SKM-1 treated with dmso at 0.1 percent for 144 hours (cell line): ENCODE data around the gene PI16.
"Not testable (repeated sequence)": the region's sequence is repeated elsewhere in the genome, so short reads cannot be mapped to it uniquely, and the experiment has no call there.

Source experiments
- DNase-seq: peaks from one replicate; lab custom pipeline; 2025; ENCODE audit not compliant: unreplicated experiment; lab: John Stamatoyannopoulos, UW

PI16 gene

GRCh38 chr6:36971921-36972673 lies 17.6 kb downstream of the PI16 start:
- DNase-seq, result no peak

- DNase-seq, result no peak
Measured at GRCh38 chr6:36973190-36973589, 18.7 kb downstream of the PI16 start.

GRCh38 chr6:36973647-36974046 lies 19.1 kb downstream of the PI16 start:
- DNase-seq, result no peak

GRCh38 chr6:36975231-36976006 lies 20.9 kb downstream of the PI16 start:
- DNase-seq, result no peak

- DNase-seq, result no peak
Measured at GRCh38 chr6:36976007-36976264, 21.4 kb downstream of the PI16 start.

GRCh38 chr6:36976509-36976908 lies 22.0 kb downstream of the PI16 start:
- no peak for DNase-seq

GRCh38 chr6:36976931-36977330 lies 22.4 kb downstream of the PI16 start:
- DNase-seq, result no peak

- DNase-seq, result no peak
Measured at GRCh38 chr6:36977470-36977941, 23.0 kb downstream of the PI16 start.

GRCh38 chr6:36978421-36979346 lies 24.1 kb downstream of the PI16 start:
- no peak for DNase-seq

GRCh38 chr6:36979347-36979742 lies 24.8 kb downstream of the PI16 start:
- no peak for DNase-seq

- no peak for DNase-seq
Measured at GRCh38 chr6:36980129-36980528, 25.6 kb downstream of the PI16 start.

GRCh38 chr6:36980876-36981619 lies 26.5 kb downstream of the PI16 start:
- DNase-seq, result no peak

- DNase-seq, result no peak
Measured at GRCh38 chr6:36983538-36983937, 29.0 kb downstream of the PI16 start.

GRCh38 chr6:36984581-36985416 lies 30.3 kb downstream of the PI16 start:
- DNase-seq, result no peak

- no peak for DNase-seq
Measured at GRCh38 chr6:36985417-36985807, 30.9 kb downstream of the PI16 start.

- DNase-seq, result peak; percentile 66
Measured at GRCh38 chr6:36985808-36986703, 31.5 kb downstream of the PI16 start, which contains the start of gene MTCH1. MTCH1 (minus strand) TSS chr6:36986196; CDS start chr6:36986173, 23 bp downstream.

GRCh38 chr6:36986704-36987047 lies 32.1 kb downstream of the PI16 start:
- no peak for DNase-seq

- DNase-seq, result no peak
Measured at GRCh38 chr6:36989264-36989663, 34.7 kb downstream of the PI16 start.

GRCh38 chr6:36990401-36990800 lies 35.9 kb downstream of the PI16 start:
- not testable (repeated sequence) for DNase-seq
